Measurements from ENCODE around the gene SLC28A3. TPM values are rescaled to one million over a fixed set of nuclear protein-coding genes. Genes with fewer than 3 reads are reported as not detected.

The SLC28A3 gene
- total and polyA plus RNA-seq, 2 donors (not counting 3 experiments of a cell fraction or from before 2014, with no cell fraction given): not detected

- Histone ChIP-seq H3K4me1 (ENCODE audit: control insufficient read depth, extremely low read depth, insufficient read depth, low read length) (no peaks in the 10 kb centered on the region), H3K9me1 (replicated peaks; ENCODE audit: control insufficient read depth, extremely low read depth, insufficient read depth, low read length) (no peaks in the 10 kb centered on the region), H3K79me2 (ENCODE audit: control insufficient read depth, insufficient read depth, low read length) (no peaks in the 10 kb centered on the region), H3K9ac (replicated peaks; ENCODE audit: extremely low read depth, insufficient read depth, low read length) (no peak overlapping the region), H3K4me2 (ENCODE audit: insufficient read depth, low read length) (no peak overlapping the region), H3K4me3 (replicated peaks in 1 of 3; ENCODE audit: insufficient read depth in 1 of 3, low read depth in 1 of 3, low read length in 3 of 3) (no peak overlapping the region), H3K27ac (ENCODE audit: insufficient read depth, low read depth, low read length) (no peak overlapping the region), H2AFZ (ENCODE audit: low read depth, low read length) (no peak overlapping the region), H4K20me1 (replicated peaks; ENCODE audit: control insufficient read depth, extremely low read depth, insufficient read depth, low read length) (no peaks in the 10 kb centered on the region), H3K9me3 (replicated peaks; ENCODE audit: control insufficient read depth, insufficient read depth, low read length) (no peaks in the 10 kb centered on the region), H3K27me3 (ENCODE audit: control insufficient read depth in 2 of 2, insufficient read depth in 2 of 2, low read length in 2 of 2) (no peaks in the 10 kb centered on the region), H3K36me3 (ENCODE audit: control insufficient read depth in 2 of 2, extremely low read depth in 1 of 2, insufficient read depth in 2 of 2, low read length in 2 of 2) (no peaks in the 10 kb centered on the region)
- TF ChIP-seq JUN (IDR thresholded peaks at IDR 0.05; ENCODE audit: borderline replicate concordance, insufficient read depth, insufficient read length, low read depth) (no peak), GATA2 (IDR thresholded peaks at IDR 0.05; ENCODE audit: insufficient read depth, insufficient read length, low read depth, low read length) (no peak), MAX (IDR thresholded peaks at IDR 0.05; ENCODE audit: insufficient read depth, insufficient read length) (no peak), POLR2A (IDR thresholded peaks at IDR 0.05; ENCODE audit: low read depth, low read length) (no peak), MYC (IDR thresholded peaks at IDR 0.05; ENCODE audit: low read depth, low read length) (no peak)
- dilution Hi-C loops (cut with MboI; ENCODE audit: extremely low pct_ligation_motif_present, low sequenced_read_pairs): no loop called here
- CTCF ChIA-PET: no interaction called here
- no peak for FAIRE-seq
- no peak for DNase-seq (ENCODE audit: low read depth, low spot score)
- no TSS peak for BruUV-seq (replicated peaks)
- intact Hi-C loops (cut with micrococcal nuclease): no loop called here
- POLR2A ChIA-PET: no interaction called here
Observed at GRCh38 chr9:84361645-84362044, 21.1 kb upstream of the SLC28A3 start.

- Histone ChIP-seq H3K4me3 (replicated peaks in 1 of 3; ENCODE audit: insufficient read depth in 1 of 3, low read depth in 1 of 3, low read length in 3 of 3) (no peak overlapping the region), H3K4me2 (ENCODE audit: insufficient read depth, low read length) (no peak overlapping the region), H4K20me1 (replicated peaks; ENCODE audit: control insufficient read depth, extremely low read depth, insufficient read depth, low read length) (no peaks in the 10 kb centered on the region), H3K9me1 (replicated peaks; ENCODE audit: control insufficient read depth, extremely low read depth, insufficient read depth, low read length) (no peaks in the 10 kb centered on the region), H3K36me3 (ENCODE audit: control insufficient read depth in 2 of 2, extremely low read depth in 1 of 2, insufficient read depth in 2 of 2, low read length in 2 of 2) (no peaks in the 10 kb centered on the region), H3K27me3 (ENCODE audit: control insufficient read depth in 2 of 2, insufficient read depth in 2 of 2, low read length in 2 of 2) (no peaks in the 10 kb centered on the region), H3K4me1 (ENCODE audit: control insufficient read depth, extremely low read depth, insufficient read depth, low read length) (no peaks in the 10 kb centered on the region), H2AFZ (ENCODE audit: low read depth, low read length) (no peak overlapping the region), H3K79me2 (ENCODE audit: control insufficient read depth, insufficient read depth, low read length) (no peaks in the 10 kb centered on the region), H3K9me3 (replicated peaks; ENCODE audit: control insufficient read depth, insufficient read depth, low read length) (no peaks in the 10 kb centered on the region), H3K9ac (replicated peaks; ENCODE audit: extremely low read depth, insufficient read depth, low read length) (no peak overlapping the region), H3K27ac (ENCODE audit: insufficient read depth, low read depth, low read length) (no peak overlapping the region)
- no peak for DNase-seq (ENCODE audit: low read depth, low spot score)
- CTCF ChIA-PET: interaction anchor here (1.6 kb wide), 1 partner anchor 10 kb away, joined by 4 read pairs; no protein-coding TSS in a partner anchor
- intact Hi-C loops (cut with micrococcal nuclease): no loop called here
- dilution Hi-C loops (cut with MboI; ENCODE audit: extremely low pct_ligation_motif_present, low sequenced_read_pairs): no loop called here
- BruUV-seq (replicated peaks): no TSS peak
- POLR2A ChIA-PET: no interaction called here
- no peak for TF ChIP-seq EZH2 (IDR thresholded peaks at IDR 0.05; ENCODE audit: borderline replicate concordance, low read depth, low read length, severe bottlenecking)
- TF ChIP-seq CTCF (IDR thresholded peaks at IDR 0.05; ENCODE audit: extremely low read depth in 1 of 2, insufficient read depth in 1 of 2, low read depth in 1 of 2, low read length in 2 of 2): no peak
- TF ChIP-seq MYC (IDR thresholded peaks at IDR 0.05; ENCODE audit: low read depth, low read length): no peak
- TF ChIP-seq JUN (IDR thresholded peaks at IDR 0.05; ENCODE audit: borderline replicate concordance, insufficient read depth, insufficient read length, low read depth): no peak
- no peak for TF ChIP-seq FOS (IDR thresholded peaks at IDR 0.05; ENCODE audit: borderline replicate concordance, insufficient read depth, low read length)
- TF ChIP-seq POLR2AphosphoS5 (IDR thresholded peaks at IDR 0.05; ENCODE audit: insufficient read depth, low read depth, low read length): no peak
- no peak for TF ChIP-seq MAX (IDR thresholded peaks at IDR 0.05; ENCODE audit: insufficient read depth, insufficient read length)
- no peak for TF ChIP-seq GATA2 (IDR thresholded peaks at IDR 0.05; ENCODE audit: insufficient read depth, insufficient read length, low read depth, low read length)
- TF ChIP-seq POLR2A (IDR thresholded peaks at IDR 0.05; ENCODE audit: low read depth, low read length): no peak
- FAIRE-seq: no peak
Observed at GRCh38 chr9:84357275-84357674, 16.7 kb upstream of the SLC28A3 start.
